ENCODE data around the gene NIT1. TPM values are rescaled to one million over a fixed set of nuclear protein-coding genes. Genes with fewer than 3 reads are reported as not detected.

The NIT1 gene
- total and polyA plus RNA-seq, 2 donors (not counting 1 experiment from before 2014, with no cell fraction given) = 53.5 to 61.0 TPM

DNA sequence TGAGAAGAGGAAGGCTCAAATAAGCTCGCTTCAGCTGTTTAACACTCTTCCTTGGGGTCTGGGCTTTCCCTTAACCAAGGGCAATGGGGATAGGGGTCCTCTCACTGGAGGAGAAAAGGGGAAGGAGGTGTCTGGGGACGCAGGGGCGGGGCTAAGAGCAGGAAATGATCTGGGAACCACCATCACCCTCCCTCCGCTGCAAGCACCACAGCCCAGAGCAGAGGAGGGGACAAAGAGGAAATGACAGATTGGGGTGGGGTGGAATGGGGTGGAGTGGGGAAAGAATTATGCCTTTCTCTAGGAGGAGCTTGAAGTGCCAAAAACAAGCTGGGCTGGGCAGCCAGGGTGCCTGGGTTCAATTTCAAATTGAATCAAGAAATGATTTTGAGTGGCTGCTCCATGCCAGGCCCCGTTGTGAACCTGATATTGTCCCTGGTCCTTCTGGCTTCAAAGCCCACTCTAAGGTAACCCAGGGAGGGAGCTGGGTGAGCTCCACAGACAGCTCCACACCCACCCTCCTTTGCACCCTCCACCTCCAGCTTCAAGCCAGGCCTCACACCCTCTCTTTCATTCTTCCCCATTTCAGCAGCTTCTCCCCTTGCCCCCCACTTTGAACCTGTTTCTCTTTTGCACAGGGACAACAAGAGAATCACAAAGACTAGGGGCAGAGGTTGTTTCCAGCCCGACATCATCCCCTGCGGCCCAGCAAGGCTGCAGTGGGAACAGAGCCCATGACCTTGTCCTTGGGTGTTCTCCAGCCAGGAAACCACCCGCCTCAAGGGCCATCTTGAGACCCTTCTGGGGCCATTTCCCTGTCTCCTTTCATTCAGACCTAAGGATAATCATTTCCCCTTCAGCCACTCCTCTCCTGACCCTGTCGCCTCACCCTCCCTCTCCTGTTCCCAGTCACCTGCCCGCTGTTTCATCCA is 49.3 kb upstream of the NIT1 start:
- no peaks in the 10 kb centered on the region for H3K27me3 ChIP-seq (replicated peaks in 1 of 4; ENCODE audit: control extremely low read depth in 1 of 4, control insufficient read depth in 3 of 4, insufficient read depth in 4 of 4, low read length in 3 of 4)
- no peaks in the 10 kb centered on the region for H3K27me3 Mint-ChIP-seq
- DNase-seq (peak; percentile 93), ATAC-seq (ENCODE audit: low read depth) (peak; percentile 73)
- ChIA-PET POLR2A (interaction anchor here (0.6 to 6.8 kb wide), 9 partner anchors 18 to 117 kb away, joined by 3 to 108 read pairs (median 5); partner anchors contain the start of genes DEDD, KLHDC9, TSTD1 and UFC1), CTCF (interaction anchor here (0.7 to 8.9 kb wide), 14 partner anchors 15 to 317 kb away, joined by 3 to 142 read pairs (median 4); partner anchors contain the start of genes DEDD, KLHDC9, TOMM40L and USF1)
- peak overlapping the region; percentile 98 for H3K27ac Mint-ChIP-seq
- intact Hi-C loops (cut with micrococcal nuclease) = loop anchor here (1.0 to 5.0 kb wide), 6 partner anchors 22 to 84 kb away; partner anchors contain the start of genes DEDD, F11R, KLHDC9 and UFC1
- H3K4me1 ChIP-seq (ENCODE audit: control insufficient read depth in 2 of 2, insufficient read depth in 2 of 2, low read length in 2 of 2) = peaks cover 45 to 61% of the 10 kb centered on the region in 2 donors
- peak overlapping the region; percentile 65 for H2AFZ ChIP-seq (ENCODE audit: insufficient read depth, low read depth, low read length, poor library complexity, severe bottlenecking)
- peaks cover 59% of the 10 kb centered on the region for H3K4me1 Mint-ChIP-seq
- peaks cover 84% of the 10 kb centered on the region for H3K79me2 ChIP-seq (ENCODE audit: control insufficient read depth, insufficient read depth, low read length)
- H3K27ac ChIP-seq (ENCODE audit: low read length in 2 of 2) = peak overlapping the region; percentile 95 to 96
- TF ChIP-seq EZH2 (IDR thresholded peaks at IDR 0.05; ENCODE audit: borderline replicate concordance, insufficient read depth, low read depth, low read length, poor library complexity, severe bottlenecking) = no peak
- TF ChIP-seq, protein P1, sequence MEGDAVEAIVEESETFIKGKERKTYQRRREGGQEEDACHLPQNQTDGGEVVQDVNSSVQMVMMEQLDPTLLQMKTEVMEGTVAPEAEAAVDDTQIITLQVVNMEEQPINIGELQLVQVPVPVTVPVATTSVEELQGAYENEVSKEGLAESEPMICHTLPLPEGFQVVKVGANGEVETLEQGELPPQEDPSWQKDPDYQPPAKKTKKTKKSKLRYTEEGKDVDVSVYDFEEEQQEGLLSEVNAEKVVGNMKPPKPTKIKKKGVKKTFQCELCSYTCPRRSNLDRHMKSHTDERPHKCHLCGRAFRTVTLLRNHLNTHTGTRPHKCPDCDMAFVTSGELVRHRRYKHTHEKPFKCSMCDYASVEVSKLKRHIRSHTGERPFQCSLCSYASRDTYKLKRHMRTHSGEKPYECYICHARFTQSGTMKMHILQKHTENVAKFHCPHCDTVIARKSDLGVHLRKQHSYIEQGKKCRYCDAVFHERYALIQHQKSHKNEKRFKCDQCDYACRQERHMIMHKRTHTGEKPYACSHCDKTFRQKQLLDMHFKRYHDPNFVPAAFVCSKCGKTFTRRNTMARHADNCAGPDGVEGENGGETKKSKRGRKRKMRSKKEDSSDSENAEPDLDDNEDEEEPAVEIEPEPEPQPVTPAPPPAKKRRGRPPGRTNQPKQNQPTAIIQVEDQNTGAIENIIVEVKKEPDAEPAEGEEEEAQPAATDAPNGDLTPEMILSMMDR (IDR thresholded peaks at IDR 0.05) = no peak
- no peaks in the 10 kb centered on the region for H3K9me3 Mint-ChIP-seq (ENCODE audit: insufficient read depth)
- H3K4me3 Mint-ChIP-seq = peak overlapping the region; percentile 100
- H3K9ac ChIP-seq (ENCODE audit: low read length) = peak overlapping the region; percentile 92
- peak overlapping the region; percentile 76 to 97 (median 91) for H3K4me3 ChIP-seq (ENCODE audit: control extremely low read depth in 1 of 5, extremely low read depth in 1 of 5, insufficient read depth in 1 of 5, low read depth in 2 of 5, low read length in 4 of 5)
- 5% methylated on average over 7 of the region's 10 CpGs for WGBS (ENCODE audit: insufficient coverage)
- H3K4me2 ChIP-seq (replicated peaks; ENCODE audit: low read depth, low read length, poor library complexity, severe bottlenecking) = peak overlapping the region; percentile 97
- H3K9me3 ChIP-seq (ENCODE audit: control extremely low read depth in 1 of 3, control insufficient read depth in 2 of 3, insufficient read depth in 1 of 3, low read length in 2 of 3) = no peaks in the 10 kb centered on the region
- peaks cover 2 to 8% of the 10 kb centered on the region in 2 experiments for H3K36me3 ChIP-seq (replicated peaks in 1 of 2; ENCODE audit: control extremely low read depth in 1 of 2, control insufficient read depth in 1 of 2, extremely low read depth in 1 of 2, insufficient read depth in 2 of 2, low read length in 1 of 2)
- H4K20me1 ChIP-seq (ENCODE audit: control insufficient read depth, insufficient read depth, low read length, poor library complexity, severe bottlenecking) = peaks cover 33% of the 10 kb centered on the region
